Measurements from ENCODE around the gene TIMMDC1. TPM values are rescaled to one million over a fixed set of nuclear protein-coding genes. Genes with fewer than 3 reads are reported as not detected.

The TIMMDC1 gene
- total and polyA plus RNA-seq, 12 donors: 90.3 to 379 (median 234) TPM

- TF ChIP-seq CTCF (IDR thresholded peaks at IDR 0.05): no peak
- H3K9me3 ChIP-seq: no peaks in the 10 kb centered on the region
- DNase-seq: peak in 1 of 2 donors; percentile 16
- H3K27ac ChIP-seq: peak overlapping the region; percentile 74 to 98 (median 96)
- peaks cover 0 to 23% (median 4%) of the 10 kb centered on the region in 9 donors for H3K36me3 ChIP-seq
- H3K4me3 ChIP-seq: peak overlapping the region; percentile 66 to 93 (median 82)
- peaks cover 9 to 44% (median 31%) of the 10 kb centered on the region in 9 donors for H3K4me1 ChIP-seq
- no peaks in the 10 kb centered on the region for H3K27me3 ChIP-seq
- intact Hi-C loops (cut with DNase I): loop anchor here in 3 of 10 donors (1.0 to 10.0 kb wide), 4 partner anchors 29 to 997 kb away; partner anchors contain the start of genes COX17 (in 2 of the 3) and POGLUT1 (in 1 of the 3)
- WGBS, 2 donors: 8% methylated on average over 8 of the region's 8 CpGs
- ATAC-seq: peak in 5 of 8 donors; percentile 2 to 10 (median 4)
These were observed 544 bp upstream of the TIMMDC1 start for GRCh38 chr3:119497820-119498185.

- H3K4me1 ChIP-seq: peaks cover 9 to 44% (median 31%) of the 10 kb centered on the region in 9 donors
- ATAC-seq (no peak), DNase-seq (no peak)
- peak overlapping the region in 4 of 10 donors; percentile 92 to 97 (median 96) for H3K27ac ChIP-seq
- intact Hi-C loops (cut with DNase I): no loop called here
- H3K27me3 ChIP-seq: no peaks in the 10 kb centered on the region
- peak overlapping the region in 9 of 10 donors; percentile 16 to 93 (median 81) for H3K4me3 ChIP-seq
- TF ChIP-seq CTCF (IDR thresholded peaks at IDR 0.05): no peak
- peaks cover 0 to 45% (median 9%) of the 10 kb centered on the region in 9 donors for H3K36me3 ChIP-seq
- WGBS, 2 donors: 60 to 69% methylated on average over 4 of the region's 4 CpGs
- no peaks in the 10 kb centered on the region for H3K9me3 ChIP-seq
These were observed 1.9 kb downstream of the TIMMDC1 start for GRCh38 chr3:119500265-119500664.

- intact Hi-C loops (cut with DNase I): no loop called here
- Histone ChIP-seq H3K9me3 (no peaks in the 10 kb centered on the region), H3K36me3 (peaks cover 0 to 51% (median 9%) of the 10 kb centered on the region in 9 donors), H3K27me3 (no peaks in the 10 kb centered on the region), H3K27ac (peak overlapping the region in 2 of 10 donors; percentile 96 to 97), H3K4me1 (peaks cover 9 to 45% (median 31%) of the 10 kb centered on the region in 9 donors), H3K4me3 (peak overlapping the region in 7 of 10 donors; percentile 9 to 93 (median 76))
- WGBS, 2 donors: 26 to 37% methylated on average over 2 of the region's 2 CpGs
- TF ChIP-seq CTCF (IDR thresholded peaks at IDR 0.05): no peak
- ATAC-seq (no peak), DNase-seq (no peak)
These were observed 2.6 kb downstream of the TIMMDC1 start for GRCh38 chr3:119500901-119501300.

GRCh38 chr3:119506631-119507030 lies 8.3 kb downstream of the TIMMDC1 start:
- Histone ChIP-seq H3K27me3 (no peaks in the 10 kb centered on the region), H3K4me1 (peaks cover 0 to 24% (median 3%) of the 10 kb centered on the region in 9 donors), H3K9me3 (no peaks in the 10 kb centered on the region), H3K27ac (peak overlapping the region in 1 of 10 donors; percentile 45), H3K4me3 (no peak overlapping the region), H3K36me3 (peaks cover 0 to 100% (median 20%) of the 10 kb centered on the region in 9 donors)
- WGBS, 2 donors: 74 to 93% methylated on average over 4 of the region's 4 CpGs
- no peak for ATAC-seq
- intact Hi-C loops (cut with DNase I): no loop called here
- no peak for TF ChIP-seq CTCF (IDR thresholded peaks at IDR 0.05)
- no peak for DNase-seq

Measured in heart right ventricle (tissue), 16 donors.